Muscle layer of colon (tissue), 2 donors: ENCODE measurements around the gene NKG7.
"Not testable (repeated sequence)": the region's sequence is repeated elsewhere in the genome, so short reads cannot be mapped to it uniquely, and the experiment has no call there.

Experiments
- H3K27ac ChIP-seq: one replicate; pipeline ENCODE4 v1.7.0; 2013; ENCODE audit warnings: low read depth, mild to moderate bottlenecking, low read length, moderate library complexity
- H3K27me3 ChIP-seq, 2 donors: one replicate each; pipeline ENCODE4 v1.7.0; 2013; ENCODE audit warnings: low read length in 2 of 2, mild to moderate bottlenecking in 2 of 2; ENCODE audit not compliant: insufficient read depth in 2 of 2, control insufficient read depth in 1 of 2
- H3K36me3 ChIP-seq: one replicate; pipeline ENCODE4 v1.7.0; 2013; ENCODE audit warnings: mild to moderate bottlenecking, low read length; ENCODE audit not compliant: insufficient read depth
- H3K4me1 ChIP-seq: one replicate; pipeline ENCODE4 v1.7.0; 2013; ENCODE audit warnings: mild to moderate bottlenecking, low read length; ENCODE audit not compliant: insufficient read depth
- H3K4me3 ChIP-seq, 2 donors: one replicate each; pipeline ENCODE4 v1.7.0; 2013; ENCODE audit warnings: low read length in 2 of 2, low read depth in 1 of 2, mild to moderate bottlenecking in 1 of 2, moderate library complexity in 1 of 2
- H3K9ac ChIP-seq: one replicate; pipeline ENCODE4 v1.7.0; 2013; ENCODE audit warnings: low read length
- H3K9me3 ChIP-seq: one replicate; pipeline ENCODE4 v1.7.0; 2013; ENCODE audit warnings: mild to moderate bottlenecking, low read length
- donor health status: abdominal sarcoma.
- donor health status: Adenocarcinoma of cecum.

Gene NKG7, protein sequence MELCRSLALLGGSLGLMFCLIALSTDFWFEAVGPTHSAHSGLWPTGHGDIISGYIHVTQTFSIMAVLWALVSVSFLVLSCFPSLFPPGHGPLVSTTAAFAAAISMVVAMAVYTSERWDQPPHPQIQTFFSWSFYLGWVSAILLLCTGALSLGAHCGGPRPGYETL

GRCh38 chr19:51372649-51373504 lies at the start of gene NKG7:
Gene NKG7 (minus strand): TSS chr19:51372654. CDS start chr19:51372535, 119 bp downstream.
- peaks cover 6% of the 10 kb centered on the region for H3K4me1 ChIP-seq
- no peak within 1 kb of the TSS for H3K9ac ChIP-seq
- no peaks in the 10 kb centered on the region for H3K9me3 ChIP-seq
- H3K4me3 ChIP-seq, result no peak within 1 kb of the TSS
- H3K27ac ChIP-seq, result no peak within 1 kb of the TSS
- H3K36me3 ChIP-seq, result no peaks in the 10 kb centered on the region
- H3K27me3 ChIP-seq, result no peaks in the 10 kb centered on the region

GRCh38 chr19:51422053-51422448 lies 49.6 kb upstream of the NKG7 start:
- Histone ChIP-seq H3K4me3 (no peak overlapping the region), H3K27ac (no peak overlapping the region), H3K9ac (no peak overlapping the region), H3K36me3 (no peaks in the 10 kb centered on the region), H3K4me1 (no peaks in the 10 kb centered on the region), H3K9me3 (no peaks in the 10 kb centered on the region), H3K27me3 (peaks cover 0 to 10% of the 10 kb centered on the region in 2 donors)

GRCh38 chr19:51421229-51422052 lies 49.0 kb upstream of the NKG7 start:
- Histone ChIP-seq H3K36me3 (no peaks in the 10 kb centered on the region), H3K9ac (no peak overlapping the region), H3K4me1 (no peaks in the 10 kb centered on the region), H3K27me3 (peaks cover 0 to 10% of the 10 kb centered on the region in 2 donors), H3K9me3 (no peaks in the 10 kb centered on the region), H3K4me3 (no peak overlapping the region), H3K27ac (no peak overlapping the region)

- H3K4me1 ChIP-seq, H3K9ac ChIP-seq, H3K36me3 ChIP-seq, H3K4me3 ChIP-seq, H3K27ac ChIP-seq, H3K9me3 ChIP-seq: not testable (repeated sequence)
- peaks cover 0 to 10% of the 10 kb centered on the region in 2 donors for H3K27me3 ChIP-seq
These were observed 48.1 kb upstream of the NKG7 start for GRCh38 chr19:51420511-51420910.

- H3K9ac ChIP-seq, result no peak overlapping the region
- no peak overlapping the region for H3K4me3 ChIP-seq
- no peaks in the 10 kb centered on the region for H3K36me3 ChIP-seq
- no peaks in the 10 kb centered on the region for H3K9me3 ChIP-seq
- H3K27ac ChIP-seq, result no peak overlapping the region
- H3K27me3 ChIP-seq, result peaks cover 0 to 10% of the 10 kb centered on the region in 2 donors
- H3K4me1 ChIP-seq, result no peaks in the 10 kb centered on the region
These were observed 46.3 kb upstream of the NKG7 start for GRCh38 chr19:51418707-51419106.

- Histone ChIP-seq H3K9ac (no peak overlapping the region), H3K9me3 (no peaks in the 10 kb centered on the region), H3K4me1 (no peaks in the 10 kb centered on the region), H3K27me3 (peaks cover 0 to 10% of the 10 kb centered on the region in 2 donors), H3K4me3 (no peak overlapping the region), H3K36me3 (no peaks in the 10 kb centered on the region), H3K27ac (no peak overlapping the region)
These were observed 45.3 kb upstream of the NKG7 start for GRCh38 chr19:51417810-51418157.

DNA sequence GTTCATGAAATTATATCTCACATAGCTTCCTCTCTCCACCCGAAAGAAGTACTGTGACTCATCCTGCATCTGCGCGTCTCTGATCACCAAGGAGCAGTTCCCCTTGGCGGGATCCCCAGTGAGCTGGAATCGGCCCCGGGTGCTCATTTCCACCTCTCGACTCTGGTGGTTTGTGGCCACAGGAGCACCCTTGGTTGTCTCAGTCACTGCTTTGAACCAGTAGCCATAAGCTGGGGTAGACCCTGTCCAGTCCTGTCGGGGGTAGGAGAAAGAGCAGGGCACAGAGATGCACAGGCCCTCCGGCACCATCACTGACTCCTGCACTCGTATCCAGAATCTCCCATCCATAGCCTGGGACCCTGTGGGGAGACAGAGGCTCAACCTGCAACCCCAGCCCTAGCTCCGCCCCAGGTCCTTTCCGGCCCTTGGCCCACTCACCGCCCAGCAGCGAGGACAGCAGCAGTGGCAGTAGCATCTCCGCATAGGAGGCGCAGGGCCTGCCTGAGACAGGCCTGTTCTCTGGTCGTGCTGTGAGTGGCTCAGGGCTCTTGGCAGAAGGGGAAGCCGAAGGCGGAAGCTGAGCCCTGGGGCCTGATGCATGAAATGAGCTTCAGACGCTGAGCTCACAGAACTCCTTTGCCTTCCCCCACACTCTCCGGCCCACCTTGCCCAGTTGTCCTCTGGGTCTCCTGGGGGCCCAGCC lies 44.8 kb upstream of the NKG7 start, which contains the start of gene SIGLEC10:
Gene SIGLEC10, minus strand, starts transcription at position 536 of the 703 bp plus-strand sequence. Its CDS starts 61 bp downstream, at position 475.
- H3K9me3 ChIP-seq, result no peaks in the 10 kb centered on the region
- H3K4me1 ChIP-seq, result no peaks in the 10 kb centered on the region
- no peak within 1 kb of the TSS for H3K9ac ChIP-seq
- no peak within 1 kb of the TSS for H3K4me3 ChIP-seq
- H3K36me3 ChIP-seq, result no peaks in the 10 kb centered on the region
- H3K27me3 ChIP-seq, result peaks cover 0 to 10% of the 10 kb centered on the region in 2 donors
- H3K27ac ChIP-seq, result no peak within 1 kb of the TSS

GRCh38 chr19:51416422-51416821 lies 44.0 kb upstream of the NKG7 start:
- not testable (repeated sequence) for H3K27me3 ChIP-seq, H3K9ac ChIP-seq, H3K4me1 ChIP-seq, H3K4me3 ChIP-seq, H3K27ac ChIP-seq, H3K36me3 ChIP-seq, H3K9me3 ChIP-seq

DNA sequence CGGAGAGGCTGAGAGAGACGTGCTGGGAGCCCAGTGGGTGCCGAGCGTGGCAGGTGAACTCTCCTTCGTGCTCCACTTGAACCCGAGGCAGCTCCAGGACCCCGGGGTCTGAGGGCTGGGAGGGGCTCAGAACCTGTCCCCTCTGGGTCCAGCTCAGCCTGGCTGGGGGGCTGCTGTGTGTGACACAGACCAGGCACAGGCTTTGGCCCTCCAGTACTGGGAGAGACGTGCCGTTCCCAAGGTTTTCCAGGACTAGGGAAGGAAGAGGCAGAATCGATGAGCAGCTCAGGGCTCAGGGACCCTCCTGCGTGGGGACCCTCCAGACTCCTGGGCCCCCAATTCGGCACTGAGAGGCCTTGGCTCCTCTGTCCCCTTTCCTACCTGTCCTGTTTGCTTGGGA lies 42.7 kb upstream of the NKG7 start:
- Histone ChIP-seq H3K9ac (no peak overlapping the region), H3K9me3 (no peaks in the 10 kb centered on the region), H3K27me3 (peaks cover 0 to 4% of the 10 kb centered on the region in 2 donors), H3K27ac (no peak overlapping the region), H3K4me3 (no peak overlapping the region), H3K4me1 (no peaks in the 10 kb centered on the region), H3K36me3 (no peaks in the 10 kb centered on the region)

DNA sequence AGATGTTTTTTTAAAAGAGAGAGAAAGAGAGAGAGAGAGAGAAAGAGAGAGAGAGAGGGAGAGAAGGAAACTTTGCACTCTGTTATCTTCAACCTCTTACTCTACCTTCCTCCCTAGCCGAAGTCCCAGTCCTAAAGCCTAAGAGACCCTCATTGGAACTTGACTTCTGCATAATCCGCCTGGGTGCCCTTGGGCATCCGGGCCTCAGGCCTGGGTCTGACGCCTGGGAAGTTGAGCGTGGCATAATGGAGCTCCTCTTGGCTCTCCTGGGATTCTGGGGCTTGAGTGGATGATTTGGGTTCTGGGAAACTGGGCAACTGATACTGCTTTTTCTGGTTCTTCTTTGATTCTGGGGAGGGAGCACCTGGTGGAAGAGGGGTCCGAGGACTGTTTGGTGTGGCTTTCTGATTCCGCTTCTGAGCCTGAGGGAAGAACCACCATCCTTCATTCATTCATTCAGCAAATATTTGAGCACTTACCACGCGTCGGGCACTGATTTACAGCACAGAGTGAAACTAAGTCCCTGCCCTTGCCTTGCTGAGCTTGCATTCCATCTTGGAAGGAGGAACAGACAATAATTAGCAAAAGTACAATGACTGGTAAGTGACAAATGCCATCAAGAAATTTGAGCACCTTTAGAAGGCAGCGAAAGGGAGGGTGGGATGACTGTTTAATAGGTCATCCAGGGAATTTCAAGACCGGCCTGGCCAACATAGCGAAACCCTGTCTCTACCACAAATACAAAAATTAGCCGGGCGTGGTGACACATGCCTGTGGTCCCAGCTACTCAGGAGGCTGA lies 38.7 kb upstream of the NKG7 start:
- Histone ChIP-seq H3K27ac (no peak overlapping the region), H3K9ac (no peak overlapping the region), H3K4me3 (no peak overlapping the region), H3K36me3 (no peaks in the 10 kb centered on the region), H3K4me1 (no peaks in the 10 kb centered on the region), H3K9me3 (no peaks in the 10 kb centered on the region), H3K27me3 (no peaks in the 10 kb centered on the region)
